ENCODE data around the gene NCK1. TPM values are rescaled to one million over a fixed set of nuclear protein-coding genes. Genes with fewer than 3 reads are reported as not detected.

The NCK1 gene
- total and polyA plus RNA-seq, 9 of the 15 experiments (the other 6 are each of a cell fraction or from before 2014, with no cell fraction given): 17.3 to 30.5 (median 25.0) TPM

- no peaks in the 10 kb centered on the region for H3K9me3 ChIP-seq (replicated peaks; ENCODE audit: control insufficient read depth, insufficient read depth, low read depth, low read length)
- no peak overlapping the region for H2AFZ ChIP-seq (ENCODE audit: low read depth, low read length)
- ChIA-PET CTCF (ENCODE audit: low intra/inter-chr PET ratio) (no interaction called here), POLR2A (no interaction called here)
- no peak overlapping the region for H3K9ac ChIP-seq (ENCODE audit: insufficient read depth in 1 of 2, low read depth in 2 of 2, low read length in 2 of 2)
- ATAC-seq (no peak), DNase-seq (ENCODE audit: extremely low read depth in 1 of 4, low spot score in 3 of 4) (no peak), FAIRE-seq (no peak)
- TF ChIP-seq ZBTB11 (CRISPR knock-in tag; IDR thresholded peaks at IDR 0.05) (no peak), NR1H2 (CRISPR knock-in tag; IDR thresholded peaks at IDR 0.05) (no peak), ZNF77 (CRISPR knock-in tag; IDR thresholded peaks at IDR 0.05) (no peak), ZBTB17 (CRISPR knock-in tag; IDR thresholded peaks at IDR 0.05) (no peak), BDP1 (IDR thresholded peaks at IDR 0.05; ENCODE audit: insufficient read depth, insufficient read length) (no peak)
- in situ Hi-C loops (cut with MboI): no loop called here
- BruUV-seq (replicated peaks): no TSS peak
- WGBS (ENCODE audit: insufficient coverage, low coverage, missing lambda C conversion rate): 100% methylated on average over 1 of the region's 1 CpG
- intact Hi-C loops (cut with micrococcal nuclease): no loop called here
- no peak overlapping the region for H3K4me3 ChIP-seq
- H4K20me1 ChIP-seq (replicated peaks; ENCODE audit: control insufficient read depth, insufficient read depth, low read length): no peaks in the 10 kb centered on the region
- no peaks in the 10 kb centered on the region for H3K36me3 ChIP-seq (ENCODE audit: control insufficient read depth, insufficient read depth, low read length)
- no peak overlapping the region for H3K27ac ChIP-seq (ENCODE audit: extremely low read depth, low read depth, low read length)
- no peaks in the 10 kb centered on the region for H3K27me3 ChIP-seq (ENCODE audit: control insufficient read depth in 2 of 2, insufficient read depth in 2 of 2, low read length in 2 of 2)
- peaks cover 95% of the 10 kb centered on the region for H3K79me2 ChIP-seq (ENCODE audit: control insufficient read depth, insufficient read depth, low read length)
- no peaks in the 10 kb centered on the region for H3K9me1 ChIP-seq (ENCODE audit: control insufficient read depth, insufficient read depth, low read length)
- H3K4me2 ChIP-seq (ENCODE audit: insufficient read depth, low read length): no peak overlapping the region
- peaks cover 3 to 11% of the 10 kb centered on the region in 2 experiments; a peak in 1 of 5 replicates for H3K4me1 ChIP-seq (replicated peaks in 1 of 2; ENCODE audit: control insufficient read depth in 2 of 2, insufficient read depth in 2 of 2, low read length in 2 of 2)
Observed at GRCh38 chr3:136913168-136913567, 51.2 kb downstream of the NCK1 start.
